ENCODE data around the gene HSPA13.
"Not testable (repeated sequence)": the region's sequence is repeated elsewhere in the genome, so short reads cannot be mapped to it uniquely, and the experiment has no call there.

HSPA13 gene, protein sequence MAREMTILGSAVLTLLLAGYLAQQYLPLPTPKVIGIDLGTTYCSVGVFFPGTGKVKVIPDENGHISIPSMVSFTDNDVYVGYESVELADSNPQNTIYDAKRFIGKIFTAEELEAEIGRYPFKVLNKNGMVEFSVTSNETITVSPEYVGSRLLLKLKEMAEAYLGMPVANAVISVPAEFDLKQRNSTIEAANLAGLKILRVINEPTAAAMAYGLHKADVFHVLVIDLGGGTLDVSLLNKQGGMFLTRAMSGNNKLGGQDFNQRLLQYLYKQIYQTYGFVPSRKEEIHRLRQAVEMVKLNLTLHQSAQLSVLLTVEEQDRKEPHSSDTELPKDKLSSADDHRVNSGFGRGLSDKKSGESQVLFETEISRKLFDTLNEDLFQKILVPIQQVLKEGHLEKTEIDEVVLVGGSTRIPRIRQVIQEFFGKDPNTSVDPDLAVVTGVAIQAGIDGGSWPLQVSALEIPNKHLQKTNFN

DNA sequence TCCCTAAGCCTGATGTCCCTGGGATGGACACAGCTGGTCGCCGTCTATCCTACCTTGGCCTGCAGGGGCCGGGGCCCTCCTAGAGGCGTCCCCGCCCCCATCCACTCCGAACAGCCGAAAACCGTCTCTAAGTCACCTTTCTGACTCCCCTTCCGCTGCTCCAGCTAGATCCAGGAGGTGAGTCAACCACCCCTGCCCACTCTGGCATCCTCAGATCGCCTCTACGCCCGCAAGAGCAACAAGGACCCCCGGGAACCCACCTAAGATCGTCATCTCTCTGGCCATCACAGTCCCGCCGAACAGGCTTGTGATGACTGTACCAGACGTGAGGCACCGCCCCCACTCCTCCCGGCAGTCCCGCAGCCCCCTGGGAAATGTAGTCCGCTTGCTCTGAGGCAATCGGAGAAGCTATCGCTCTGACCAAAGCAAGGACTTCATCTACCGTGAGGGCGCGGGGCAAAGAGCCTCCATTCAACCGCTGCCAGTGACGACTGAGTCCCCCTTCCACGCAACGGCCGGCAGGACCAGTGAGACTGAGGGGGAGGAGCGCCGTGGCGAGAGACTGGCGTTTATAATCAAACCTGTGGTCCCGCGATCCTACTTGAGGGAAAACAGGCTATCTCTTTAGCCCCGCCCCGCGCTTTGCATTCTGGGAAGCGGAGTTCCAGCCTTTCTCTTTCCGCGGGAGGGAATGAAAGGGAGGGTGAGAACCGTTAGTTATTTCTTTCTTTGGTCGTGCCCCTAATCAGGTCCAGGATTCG lies at the start of gene HSPA13:
Gene HSPA13, minus strand, starts transcription at position 312 of the 761 bp plus-strand sequence. Its CDS starts 27 bp downstream, at position 285.
- peak; percentile 98 for DNase-seq (ENCODE audit: low read depth)

DNA sequence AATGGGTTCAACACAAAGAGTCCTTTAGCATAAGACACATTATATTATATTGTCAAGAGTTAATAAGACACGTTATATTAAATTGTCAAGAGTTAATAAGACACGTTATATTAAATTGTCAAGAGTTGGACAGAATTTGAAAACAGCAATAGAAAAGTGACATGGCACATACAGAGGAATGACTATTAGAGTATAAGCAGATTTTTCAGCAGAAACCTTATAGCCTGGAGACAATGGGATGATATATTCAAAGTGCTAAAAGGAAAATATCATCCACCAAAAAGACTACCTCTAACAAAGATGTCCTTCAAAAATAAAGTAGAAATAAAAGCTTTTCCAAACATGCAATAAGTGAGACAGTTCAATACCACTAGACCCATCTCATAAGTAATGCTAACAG lies 36.0 kb upstream of the HSPA13 start:
- DNase-seq (ENCODE audit: low read depth) = no peak

DNA sequence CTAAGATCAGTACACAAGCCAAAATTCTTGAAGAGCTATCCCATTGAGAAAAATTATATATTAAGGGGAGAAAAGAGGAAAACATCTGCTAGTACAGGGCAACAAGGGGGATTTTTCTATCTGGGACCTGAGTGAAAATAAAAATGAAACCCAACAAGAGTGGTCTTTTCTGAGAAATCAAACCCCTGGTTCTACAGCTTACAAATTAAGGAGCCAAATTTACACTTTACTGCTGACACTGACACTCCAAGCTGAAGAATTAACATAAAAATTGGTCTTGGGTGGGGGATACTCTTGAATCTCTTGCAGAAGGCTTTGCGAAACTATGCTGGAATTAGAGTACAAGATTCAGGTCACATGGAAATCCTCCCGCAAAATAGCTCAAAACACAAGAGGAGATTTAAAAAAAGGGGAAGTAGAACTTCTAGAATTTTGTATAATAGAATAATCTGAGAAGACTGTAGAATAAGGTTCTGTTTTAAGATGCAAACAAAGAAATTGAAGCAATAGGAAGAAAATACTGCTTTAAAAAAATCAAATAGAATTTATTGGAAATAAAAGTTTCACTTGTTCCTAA lies 32.1 kb upstream of the HSPA13 start:
- DNase-seq (ENCODE audit: low read depth) = no peak

DNA sequence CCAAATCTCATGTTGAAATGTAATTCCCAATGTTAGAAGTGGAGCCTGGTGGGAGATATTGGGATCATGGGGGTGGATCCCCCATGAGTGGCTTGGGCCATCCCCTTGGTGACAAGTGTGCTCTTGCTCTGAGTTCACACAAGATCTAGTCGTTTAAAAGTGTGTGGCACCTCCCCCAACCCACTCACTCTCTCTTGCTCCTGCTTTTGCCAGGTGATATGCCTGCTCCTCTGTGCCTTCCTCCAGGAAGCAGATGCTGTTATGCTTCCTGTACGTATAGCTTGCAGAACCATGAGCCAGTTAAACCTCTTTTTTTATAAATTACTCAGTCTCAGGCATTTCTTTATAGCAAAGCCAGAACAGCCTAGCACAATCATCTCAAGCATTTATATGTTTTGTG lies 23.0 kb upstream of the HSPA13 start:
- no peak for DNase-seq (ENCODE audit: low read depth)

DNA sequence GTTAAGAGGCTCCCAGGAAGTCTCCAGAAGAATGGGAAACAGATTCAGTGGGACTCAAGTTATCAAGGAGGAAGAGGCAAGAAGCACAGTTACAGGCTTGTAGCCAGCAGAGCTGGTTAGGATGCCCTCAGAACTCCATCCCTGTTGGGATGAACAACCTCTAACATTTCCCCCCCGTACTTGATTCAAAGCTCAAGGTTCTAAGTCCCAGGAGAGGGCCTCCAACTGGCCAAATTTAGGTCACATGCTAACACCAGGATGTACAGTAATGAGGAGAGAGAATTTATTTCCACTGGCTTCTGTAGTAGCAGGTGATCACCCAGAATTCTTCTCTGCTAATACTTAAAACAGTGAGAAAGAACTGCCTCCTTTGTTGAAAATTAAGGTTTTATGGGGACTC lies 22.3 kb upstream of the HSPA13 start:
- DNase-seq (ENCODE audit: low read depth) = no peak

DNA sequence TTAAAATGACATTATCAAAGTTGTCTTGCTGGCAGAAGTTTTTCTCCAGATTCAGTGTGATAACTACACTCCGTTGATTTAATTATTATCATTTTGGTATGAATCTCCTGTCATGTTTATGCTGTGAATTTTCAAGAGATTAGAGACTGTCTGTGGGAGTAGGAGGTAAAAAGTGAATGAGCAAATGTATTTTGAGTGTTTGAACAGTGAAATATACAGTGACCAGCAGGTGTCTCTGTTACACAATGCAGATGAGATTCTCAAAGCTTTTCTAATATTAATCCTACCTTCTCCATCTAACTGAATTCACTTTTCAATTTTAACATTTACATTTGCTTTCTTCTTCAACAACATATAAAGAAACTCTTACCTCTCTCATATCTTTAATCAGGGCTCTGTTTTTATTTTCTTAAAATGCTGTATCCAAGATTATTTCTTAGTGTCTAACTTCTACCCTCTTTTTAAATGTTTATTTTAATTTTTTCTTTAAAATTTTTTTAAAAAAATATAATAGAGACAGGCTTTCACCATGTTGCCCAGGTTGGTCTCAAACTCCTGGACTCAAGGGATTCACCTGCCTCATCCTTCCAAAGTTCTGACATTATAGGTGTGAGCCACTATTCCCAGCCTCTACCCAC lies 20.9 kb upstream of the HSPA13 start:
- no peak for DNase-seq (ENCODE audit: low read depth)

DNA sequence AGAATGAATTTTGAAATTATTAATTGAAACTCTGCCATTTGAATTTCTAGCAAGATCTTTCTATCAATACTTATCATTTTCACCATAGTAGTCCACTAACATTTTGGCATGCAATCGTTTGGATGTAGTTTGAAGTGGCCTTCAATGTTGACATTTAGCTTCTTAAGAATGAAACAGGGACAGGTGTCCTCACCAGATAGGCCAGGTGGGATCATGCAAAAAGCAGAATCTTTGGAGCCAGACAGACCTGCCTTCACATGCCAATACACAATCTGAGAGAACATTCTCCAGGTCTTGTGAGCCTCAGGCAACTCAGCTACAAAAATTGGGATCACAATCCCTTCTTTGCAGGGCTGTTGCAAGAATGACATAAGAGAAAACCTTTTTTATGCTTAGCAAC lies 18.3 kb upstream of the HSPA13 start:
- no peak for DNase-seq (ENCODE audit: low read depth)

DNA sequence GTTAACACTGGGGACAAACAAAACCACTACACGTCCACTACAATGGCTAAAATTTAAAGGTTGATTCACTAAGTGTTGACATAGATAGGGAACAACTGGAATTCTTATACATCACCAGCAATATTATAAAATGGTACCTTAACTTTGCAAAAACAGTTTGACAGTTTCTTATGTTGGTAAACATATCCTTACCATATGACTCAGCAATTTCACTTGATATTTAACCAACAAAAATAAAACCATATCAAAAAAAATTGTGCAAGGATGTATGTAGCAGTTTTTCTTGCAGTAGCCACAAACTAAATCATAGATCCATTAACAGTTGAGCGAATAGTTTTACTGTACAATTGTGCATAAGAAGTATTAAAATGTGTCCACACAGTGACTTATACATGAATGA lies 5.3 kb upstream of the HSPA13 start:
- DNase-seq (ENCODE audit: low read depth) = no peak

DNA sequence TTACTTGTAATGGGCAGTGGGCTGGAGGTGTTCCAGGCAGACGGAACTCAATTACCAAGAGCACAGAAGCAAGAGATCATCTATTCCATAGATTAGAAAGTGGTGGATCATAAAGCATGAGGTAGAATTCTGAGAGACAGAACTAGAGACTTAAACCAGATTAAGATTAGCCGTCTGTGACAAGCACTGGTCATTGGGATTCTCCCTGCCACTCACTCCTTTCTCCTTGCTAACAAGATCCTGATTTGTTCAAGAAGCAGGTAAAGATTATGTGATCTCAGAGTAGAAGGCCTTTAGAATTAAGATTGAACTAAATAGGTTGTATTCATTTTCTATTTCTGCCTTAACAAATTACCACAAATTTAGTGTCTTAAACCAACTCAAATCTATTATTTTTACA lies 1.5 kb upstream of the HSPA13 start:
- no peak for DNase-seq (ENCODE audit: low read depth)

DNA sequence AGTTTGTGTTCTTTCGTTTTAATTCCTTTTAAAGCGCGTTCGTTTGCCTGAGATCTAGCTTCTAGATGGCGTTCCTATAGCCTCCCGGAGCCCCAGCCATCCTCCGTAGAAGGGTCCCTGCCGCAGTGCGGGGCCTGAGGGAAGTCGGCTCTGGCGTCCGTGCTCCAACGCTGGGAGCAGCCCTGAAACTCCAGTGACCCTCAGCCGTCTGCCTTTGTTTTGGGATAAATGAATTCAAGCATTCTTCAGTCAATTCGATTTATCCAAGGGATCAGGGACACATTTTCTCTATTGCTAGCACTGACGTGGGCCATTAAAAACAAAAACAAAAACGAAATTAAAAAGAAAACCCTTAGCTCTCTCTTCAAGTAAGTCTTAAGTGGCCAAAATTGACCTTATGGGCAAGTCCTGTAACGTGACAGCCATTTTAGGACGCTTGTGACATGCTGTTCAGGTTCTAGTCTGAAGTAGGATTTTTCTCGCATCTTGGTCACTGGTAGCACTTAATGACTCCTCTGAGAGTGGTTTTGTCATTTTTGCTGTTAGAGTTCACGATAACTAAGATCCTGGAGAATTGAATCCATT lies 742 bp upstream of the HSPA13 start:
- no peak for DNase-seq (ENCODE audit: low read depth)

DNA sequence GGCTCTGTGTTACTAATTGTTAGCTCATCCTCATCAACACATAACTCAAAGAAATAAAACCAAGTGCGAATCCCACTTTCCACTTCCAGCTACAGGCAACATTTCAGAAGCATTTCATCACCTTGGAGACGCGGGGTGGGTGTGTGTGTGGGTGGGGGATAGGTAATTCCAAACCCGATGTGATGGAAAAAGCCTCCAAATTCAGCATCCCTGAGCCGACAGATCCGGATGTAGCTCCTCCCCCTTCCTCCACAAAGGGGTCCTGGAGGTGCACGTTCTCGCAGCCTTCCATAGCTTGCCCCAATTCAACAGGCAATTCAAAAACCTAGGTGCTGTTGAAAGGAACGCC lies 486 bp downstream of the HSPA13 start:
- no peak for DNase-seq (ENCODE audit: low read depth)

DNA sequence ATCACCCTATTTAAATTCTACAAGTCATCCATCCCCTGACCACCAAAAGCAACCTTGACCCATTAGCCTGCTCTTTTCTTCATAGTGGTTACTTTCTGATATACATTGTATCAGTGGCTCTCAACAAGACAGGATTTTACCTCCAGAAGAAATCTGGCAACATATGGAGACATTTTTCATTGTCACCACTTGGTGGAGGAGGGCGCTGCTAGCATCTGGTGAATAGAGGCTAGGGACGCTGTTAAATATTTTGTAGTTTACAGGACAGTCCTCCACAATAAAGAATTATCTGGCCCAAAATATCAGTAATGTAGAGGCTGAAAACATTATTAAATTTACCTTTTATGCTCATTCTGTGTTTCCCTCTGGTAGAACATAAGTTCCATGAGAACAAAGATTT lies 6.1 kb downstream of the HSPA13 start:
- DNase-seq (ENCODE audit: low read depth) = no peak

DNA sequence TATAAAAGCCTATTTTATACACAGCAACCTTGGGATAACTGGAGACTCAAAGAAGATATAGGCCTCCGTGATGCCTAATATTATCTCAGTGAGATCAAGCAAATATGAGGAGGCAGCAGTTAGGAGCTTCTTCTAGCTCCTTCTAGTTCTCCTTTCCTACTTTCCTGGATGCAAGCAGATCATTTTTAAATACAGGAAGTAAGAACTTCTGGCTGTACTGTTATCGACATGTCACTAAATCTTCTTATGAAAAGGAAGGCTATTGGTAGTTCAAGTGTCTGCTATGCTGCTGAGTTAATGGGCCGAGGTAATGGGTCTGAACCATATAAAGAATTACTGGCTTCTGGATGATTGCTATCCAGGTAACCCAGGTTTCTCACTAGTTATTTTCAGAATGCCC lies 15.9 kb downstream of the HSPA13 start:
- no peak for DNase-seq (ENCODE audit: low read depth)

DNA sequence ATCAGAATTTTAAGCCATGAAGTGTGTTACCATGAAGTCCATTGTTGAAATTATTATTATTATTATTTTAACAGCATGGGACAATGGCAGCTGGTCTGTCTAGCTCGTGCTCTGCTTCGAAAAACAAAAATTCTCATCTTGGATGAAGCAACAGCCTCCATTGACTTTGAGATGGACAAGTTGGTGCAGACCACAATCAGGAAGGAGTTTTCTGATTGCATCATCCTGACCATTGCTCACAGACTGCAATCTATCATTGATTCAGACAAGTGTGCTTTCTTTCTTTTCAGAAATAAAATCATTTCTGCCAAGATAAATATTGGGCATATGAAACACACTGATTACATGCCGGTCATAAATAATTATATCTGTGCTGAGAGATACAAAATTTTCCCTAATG lies 21.0 kb downstream of the HSPA13 start:
- no peak for DNase-seq (ENCODE audit: low read depth)

DNA sequence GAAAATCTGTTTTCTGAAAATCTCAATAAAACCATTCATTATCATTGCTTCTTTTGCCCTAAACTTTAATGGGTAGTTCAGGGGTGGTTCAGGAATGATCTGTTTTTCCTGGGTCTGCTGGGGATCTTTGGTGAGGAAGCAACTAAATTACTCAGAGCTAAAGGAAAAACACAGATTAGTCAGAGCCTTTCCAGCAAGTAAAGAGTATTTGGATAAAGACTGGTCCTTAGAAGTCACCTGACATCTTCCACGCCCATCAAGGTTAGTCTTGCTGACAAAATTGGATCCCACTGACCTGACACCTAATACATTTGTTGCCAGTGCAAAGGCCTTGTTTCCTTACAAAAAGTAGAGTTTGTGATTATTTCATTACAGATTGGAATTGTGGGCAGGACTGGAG lies 24.2 kb downstream of the HSPA13 start:
- DNase-seq (ENCODE audit: low read depth) = no peak

DNA sequence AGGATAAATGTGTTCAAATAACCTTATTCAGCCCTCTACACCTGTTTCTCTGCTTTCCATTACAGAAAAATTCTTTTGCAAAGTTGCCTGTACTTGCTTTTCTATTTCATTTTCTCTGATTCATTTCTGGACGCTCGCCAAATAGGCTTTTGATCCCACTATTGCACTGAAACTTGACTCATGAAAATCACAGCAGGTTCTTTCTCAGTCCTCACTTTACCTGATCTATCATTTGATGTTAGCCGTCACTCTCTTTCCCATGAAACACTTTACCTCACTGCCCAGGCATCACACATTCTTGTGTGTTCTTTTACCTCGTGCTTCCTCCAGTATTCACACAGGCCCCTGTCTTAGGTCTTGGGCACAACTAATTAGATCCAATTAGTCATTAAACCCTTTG lies 26.2 kb downstream of the HSPA13 start:
- no peak for DNase-seq (ENCODE audit: low read depth)

DNA sequence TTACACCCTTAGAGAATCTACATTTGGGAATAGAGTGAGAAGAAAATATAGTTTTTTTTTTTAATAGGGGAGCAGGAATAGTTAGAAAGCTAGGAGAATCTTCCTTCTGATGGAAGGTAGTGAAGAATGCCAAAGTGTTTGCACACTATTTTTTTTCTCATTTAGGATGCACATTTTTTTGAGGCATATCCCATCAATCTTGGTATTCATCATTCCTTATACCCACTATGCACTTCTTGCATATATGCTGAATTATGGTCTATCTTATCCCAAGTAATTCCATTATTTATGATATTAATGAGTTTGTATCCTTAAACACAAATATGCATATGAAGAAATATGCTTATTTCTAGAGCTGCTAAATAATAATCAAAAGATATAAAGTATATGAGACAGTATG lies 28.4 kb downstream of the HSPA13 start:
- DNase-seq (ENCODE audit: low read depth) = no peak

DNA sequence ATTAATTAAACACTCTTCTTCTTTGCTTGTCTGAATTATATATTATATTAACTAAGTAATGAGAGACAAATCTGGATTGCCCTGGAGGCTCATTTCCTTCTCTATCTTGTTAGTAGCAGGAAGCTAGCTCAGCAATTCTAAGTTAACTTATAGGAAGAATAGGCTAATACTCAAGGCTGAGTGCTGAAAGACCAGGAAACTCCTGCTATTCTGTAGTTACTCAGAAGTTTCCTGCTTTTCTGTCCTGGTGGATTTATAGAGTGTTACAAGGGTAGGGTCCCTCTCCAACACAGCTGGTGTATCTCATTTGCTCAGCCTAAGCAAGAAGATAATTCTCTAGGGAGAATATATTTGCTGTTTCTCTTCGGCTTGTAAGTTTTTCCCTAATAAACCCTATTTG lies 29.2 kb downstream of the HSPA13 start:
- no peak for DNase-seq (ENCODE audit: low read depth)

DNA sequence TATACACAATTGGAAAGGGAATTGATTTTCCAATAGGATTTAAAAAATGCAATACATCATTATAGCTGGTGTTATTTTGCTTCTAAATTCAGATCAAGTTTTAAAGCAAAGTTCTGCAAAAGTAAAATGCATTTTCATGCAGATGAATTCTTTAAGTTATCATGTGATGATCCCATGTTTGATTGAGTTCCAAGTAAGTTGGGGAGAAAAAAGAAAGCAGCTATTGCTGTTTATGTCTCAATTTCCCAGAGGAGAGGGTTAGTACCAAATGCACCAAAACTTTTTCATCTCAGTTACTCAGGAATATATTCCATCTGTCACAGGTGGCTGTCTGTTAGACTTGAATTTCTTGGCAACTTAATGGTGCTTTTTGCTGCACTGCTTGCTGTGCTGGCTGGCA lies 29.7 kb downstream of the HSPA13 start:
- DNase-seq (ENCODE audit: low read depth) = no peak

DNA sequence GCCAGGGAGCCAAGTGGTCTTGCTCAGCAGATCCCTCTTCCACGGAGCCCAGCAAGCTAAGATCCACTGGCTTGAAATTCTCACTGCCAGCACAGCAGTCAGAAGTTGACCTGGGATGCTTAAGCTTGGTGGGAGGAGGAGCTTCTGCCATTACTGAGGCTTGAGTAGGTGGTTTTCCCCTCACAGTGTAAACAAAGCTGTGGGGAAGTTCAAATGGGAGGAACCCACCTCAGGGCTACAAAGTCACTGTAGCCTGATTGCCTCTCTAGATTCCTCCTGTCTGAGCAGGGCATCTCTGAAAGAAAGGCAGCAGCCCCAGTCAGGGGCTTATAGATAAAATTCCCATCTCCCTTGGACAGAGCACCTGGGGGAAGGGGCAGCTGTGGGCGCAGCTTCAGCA lies 55.6 kb downstream of the HSPA13 start:
- not testable (repeated sequence) for DNase-seq (ENCODE audit: low read depth)

DNA sequence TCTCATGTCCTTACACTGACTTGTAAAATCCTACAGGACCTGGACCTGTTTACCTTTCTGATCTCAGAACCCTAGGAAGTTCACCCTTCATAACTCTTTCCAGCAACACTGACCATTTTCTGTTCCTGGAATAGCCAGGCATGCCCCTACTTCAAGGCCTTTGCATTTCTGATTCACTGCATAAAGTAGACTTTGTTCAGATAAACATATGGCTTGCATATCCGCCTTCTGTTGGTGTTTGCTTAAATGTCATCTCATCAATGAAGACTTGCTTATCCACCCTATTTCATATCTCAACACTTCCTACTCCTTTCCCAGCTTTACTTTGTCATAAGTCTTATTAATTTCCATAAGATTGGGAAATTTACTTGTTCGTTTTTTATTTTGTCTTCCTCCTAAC lies 57.4 kb downstream of the HSPA13 start:
- DNase-seq (ENCODE audit: low read depth) = no peak
